ENCODE results near the gene RALGPS1. TPM values are rescaled to one million over a fixed set of nuclear protein-coding genes. Genes with fewer than 3 reads are reported as not detected.

The RALGPS1 gene
- total and polyA plus RNA-seq, 7 donors, result 6.6 to 18.6 (median 11.4) TPM

DNA sequence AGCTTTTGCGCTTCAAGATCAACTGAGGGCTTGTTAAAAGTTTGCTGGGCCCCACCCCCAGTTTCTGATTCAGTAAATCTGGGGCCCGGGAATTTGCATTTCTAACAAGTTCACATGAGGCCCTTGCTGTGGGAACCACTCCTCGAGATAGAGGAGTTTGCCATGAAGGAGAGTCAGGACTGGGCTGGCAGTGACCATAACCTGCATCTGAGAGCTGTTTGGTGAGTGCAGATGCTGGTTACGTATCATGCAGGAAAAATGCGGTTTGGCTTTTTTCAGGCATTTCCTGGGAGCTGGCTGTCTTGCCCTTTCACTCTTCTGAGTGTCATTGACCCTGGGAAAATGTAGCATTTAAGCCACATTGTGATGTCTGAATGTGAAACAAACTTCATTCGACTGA, 217.3 kb downstream of the RALGPS1 start:
- TF ChIP-seq EP300 (IDR thresholded peaks at IDR 0.05), result no peak
- H3K4me3 ChIP-seq, result no peak overlapping the region
- no peaks in the 10 kb centered on the region for H3K9me3 ChIP-seq
- WGBS, 2 donors, result 84% methylated on average over 6 of the region's 6 CpGs
- peak overlapping the region; percentile 83 to 99 (median 90) for H3K27ac ChIP-seq
- H3K4me1 ChIP-seq, result peaks cover 0 to 77% (median 63%) of the 10 kb centered on the region in 4 donors
- no peaks in the 10 kb centered on the region for H3K27me3 ChIP-seq
- H3K36me3 ChIP-seq, result no peaks in the 10 kb centered on the region
- peak; percentile 58 for DNase-seq
- intact Hi-C loops (cut with DNase I), result no loop called here

DNA sequence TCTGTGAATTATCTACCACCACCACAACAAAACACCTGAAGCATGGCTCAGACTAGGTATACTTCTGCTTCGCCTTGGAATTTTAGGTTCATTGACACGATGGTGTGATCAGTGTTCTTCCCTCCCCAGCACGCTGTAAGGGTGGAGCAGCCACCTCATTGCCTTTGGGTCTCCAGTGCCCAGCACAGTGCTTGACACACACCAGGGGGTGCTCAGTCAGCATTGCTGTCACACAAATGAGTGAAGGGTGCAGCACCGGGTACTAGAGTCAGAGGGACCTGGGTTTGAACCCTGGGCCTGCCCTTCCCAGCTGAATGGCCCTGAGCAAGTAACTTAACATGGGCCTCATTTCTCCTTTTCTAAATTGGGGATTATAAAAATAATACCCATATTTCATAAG, 217.8 kb downstream of the RALGPS1 start:
- intact Hi-C loops (cut with DNase I), result no loop called here
- H3K27me3 ChIP-seq, result no peaks in the 10 kb centered on the region
- 96 to 97% methylated on average over 4 of the region's 4 CpGs for WGBS, 2 donors
- peak overlapping the region; percentile 83 to 99 (median 90) for H3K27ac ChIP-seq
- peak; percentile 63 for DNase-seq
- no peaks in the 10 kb centered on the region for H3K9me3 ChIP-seq
- no peak for TF ChIP-seq POLR2AphosphoS5 (IDR thresholded peaks at IDR 0.05)
- TF ChIP-seq POLR2A (IDR thresholded peaks at IDR 0.05), result no peak
- TF ChIP-seq, protein P1, sequence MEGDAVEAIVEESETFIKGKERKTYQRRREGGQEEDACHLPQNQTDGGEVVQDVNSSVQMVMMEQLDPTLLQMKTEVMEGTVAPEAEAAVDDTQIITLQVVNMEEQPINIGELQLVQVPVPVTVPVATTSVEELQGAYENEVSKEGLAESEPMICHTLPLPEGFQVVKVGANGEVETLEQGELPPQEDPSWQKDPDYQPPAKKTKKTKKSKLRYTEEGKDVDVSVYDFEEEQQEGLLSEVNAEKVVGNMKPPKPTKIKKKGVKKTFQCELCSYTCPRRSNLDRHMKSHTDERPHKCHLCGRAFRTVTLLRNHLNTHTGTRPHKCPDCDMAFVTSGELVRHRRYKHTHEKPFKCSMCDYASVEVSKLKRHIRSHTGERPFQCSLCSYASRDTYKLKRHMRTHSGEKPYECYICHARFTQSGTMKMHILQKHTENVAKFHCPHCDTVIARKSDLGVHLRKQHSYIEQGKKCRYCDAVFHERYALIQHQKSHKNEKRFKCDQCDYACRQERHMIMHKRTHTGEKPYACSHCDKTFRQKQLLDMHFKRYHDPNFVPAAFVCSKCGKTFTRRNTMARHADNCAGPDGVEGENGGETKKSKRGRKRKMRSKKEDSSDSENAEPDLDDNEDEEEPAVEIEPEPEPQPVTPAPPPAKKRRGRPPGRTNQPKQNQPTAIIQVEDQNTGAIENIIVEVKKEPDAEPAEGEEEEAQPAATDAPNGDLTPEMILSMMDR (IDR thresholded peaks at IDR 0.05), result no peak
- no peak for TF ChIP-seq EP300 (IDR thresholded peaks at IDR 0.05)
- no peak overlapping the region for H3K4me3 ChIP-seq
- no peaks in the 10 kb centered on the region for H3K36me3 ChIP-seq
- peaks cover 0 to 78% (median 62%) of the 10 kb centered on the region in 4 donors for H3K4me1 ChIP-seq

DNA sequence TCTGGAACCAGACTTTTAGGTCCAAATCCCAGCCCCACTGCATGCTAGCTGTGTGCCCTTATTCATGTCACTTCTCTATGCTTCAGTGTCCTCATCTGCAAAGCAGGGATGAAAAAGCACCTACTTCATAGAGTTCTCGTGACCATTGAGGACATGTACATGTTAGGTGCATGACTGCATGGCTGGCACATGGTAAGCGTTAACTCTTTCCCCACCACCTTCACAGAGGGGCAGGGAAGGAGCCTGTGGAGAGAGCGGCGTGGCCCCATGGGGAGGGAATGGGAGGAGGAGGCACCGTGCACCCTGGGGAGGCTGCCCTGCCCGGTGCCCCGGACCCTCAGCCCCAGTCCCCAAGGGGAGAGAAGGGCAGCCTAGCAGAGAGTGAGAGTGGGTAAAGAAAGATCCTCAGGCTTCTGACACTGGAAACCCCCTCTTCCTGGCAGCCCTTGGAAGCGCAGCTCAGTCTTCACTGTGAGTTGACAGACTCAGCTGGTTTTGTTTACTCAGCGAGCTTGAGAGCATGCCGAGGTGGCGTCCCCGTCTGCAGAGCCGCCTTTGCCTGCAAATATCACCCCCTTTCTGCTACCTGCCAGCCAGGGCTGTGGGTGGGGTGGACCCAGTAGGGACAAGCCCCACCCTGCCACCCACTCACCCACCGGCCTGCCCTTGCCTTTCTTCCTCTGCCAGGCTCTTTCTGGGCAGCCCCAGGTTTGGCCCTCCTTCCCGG, 218.5 kb downstream of the RALGPS1 start:
- no peaks in the 10 kb centered on the region for H3K9me3 ChIP-seq
- H3K4me3 ChIP-seq, result no peak overlapping the region
- peak overlapping the region; percentile 83 to 99 (median 90) for H3K27ac ChIP-seq
- 76 to 85% methylated on average over 15 of the region's 15 CpGs for WGBS, 2 donors
- TF ChIP-seq, protein P1 (IDR thresholded peaks at IDR 0.05), result no peak
- TF ChIP-seq EP300 (IDR thresholded peaks at IDR 0.05), result no peak
- peak in 1 of 4 donors; percentile 12 for TF ChIP-seq POLR2AphosphoS5 (IDR thresholded peaks at IDR 0.05)
- TF ChIP-seq POLR2A (IDR thresholded peaks at IDR 0.05), result no peak
- no peaks in the 10 kb centered on the region for H3K27me3 ChIP-seq
- intact Hi-C loops (cut with DNase I), result no loop called here
- no peaks in the 10 kb centered on the region for H3K36me3 ChIP-seq
- DNase-seq, result peak; percentile 76
- H3K4me1 ChIP-seq, result peaks cover 0 to 78% (median 63%) of the 10 kb centered on the region in 4 donors

DNA sequence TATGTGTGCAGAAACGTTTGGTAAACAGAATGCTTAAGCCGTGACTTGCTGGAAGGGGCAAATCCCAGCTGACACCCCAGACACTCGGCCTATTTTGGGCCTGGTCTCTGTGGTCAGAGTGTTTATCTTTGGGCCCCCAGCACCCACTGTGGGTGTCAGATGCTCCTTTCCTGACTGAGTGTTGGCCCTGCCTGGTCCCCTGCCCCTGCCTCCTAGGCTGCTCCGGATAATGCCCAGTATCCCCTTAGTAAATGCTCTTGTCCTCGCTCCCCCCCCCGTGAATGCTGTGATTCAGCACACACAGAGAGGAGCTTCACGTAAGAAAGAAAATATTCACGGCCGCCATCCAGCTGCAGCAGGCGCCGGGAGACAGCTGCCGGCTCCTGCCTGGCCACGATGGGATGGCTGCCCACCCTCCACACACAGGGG, 219.2 kb downstream of the RALGPS1 start:
- Histone ChIP-seq H3K9me3 (no peaks in the 10 kb centered on the region), H3K36me3 (no peaks in the 10 kb centered on the region), H3K4me3 (no peak overlapping the region), H3K27me3 (no peaks in the 10 kb centered on the region), H3K27ac (peak overlapping the region; percentile 83 to 99 (median 90)), H3K4me1 (peaks cover 0 to 78% (median 63%) of the 10 kb centered on the region in 4 donors)
- intact Hi-C loops (cut with DNase I), result no loop called here
- TF ChIP-seq POLR2AphosphoS5 (IDR thresholded peaks at IDR 0.05), result peak in 2 of 4 donors; percentile 26 to 38
- TF ChIP-seq, protein P1 (IDR thresholded peaks at IDR 0.05), result no peak
- TF ChIP-seq EP300 (IDR thresholded peaks at IDR 0.05), result no peak
- peak in 1 of 2 donors; percentile 9 for TF ChIP-seq POLR2A (IDR thresholded peaks at IDR 0.05)
- WGBS, 2 donors, result 78 to 86% methylated on average over 13 of the region's 13 CpGs
- DNase-seq, result peak; percentile 91

DNA sequence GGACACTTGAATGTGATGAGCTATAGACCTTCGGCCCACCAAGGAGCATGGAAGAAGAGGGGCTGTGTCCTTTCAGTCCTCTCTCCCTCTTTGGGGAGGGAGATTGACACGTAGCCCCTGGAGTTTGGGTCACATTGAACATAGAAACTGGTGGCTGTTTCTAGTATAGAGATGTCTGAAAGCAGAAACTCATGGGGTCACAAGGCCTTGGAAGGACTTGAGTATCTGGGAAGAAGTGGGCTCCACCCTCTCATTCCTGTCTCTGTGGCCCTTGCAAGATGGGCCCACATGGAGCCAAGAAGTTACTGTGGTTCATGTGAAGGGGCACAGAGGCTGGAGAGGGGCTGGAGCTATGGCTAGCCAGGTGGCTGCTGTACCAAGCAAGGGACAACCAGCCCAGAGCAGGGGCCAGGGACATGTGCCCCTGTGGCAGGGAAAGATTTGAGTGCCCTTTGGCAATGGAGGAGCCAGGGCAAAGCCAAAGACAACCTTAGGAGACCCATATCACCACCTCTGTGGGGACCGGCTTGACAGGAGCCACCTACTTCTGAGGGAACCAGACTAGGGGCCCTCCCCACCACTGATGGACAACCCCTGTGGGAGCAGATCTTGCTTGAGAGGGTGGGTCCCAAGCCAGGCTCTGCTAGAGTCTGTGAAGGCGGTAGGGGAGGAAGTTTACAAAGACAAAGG, 220.6 kb downstream of the RALGPS1 start:
- no peaks in the 10 kb centered on the region for H3K27me3 ChIP-seq
- H3K4me3 ChIP-seq, result no peak overlapping the region
- no peak for DNase-seq
- peak overlapping the region; percentile 83 to 99 (median 90) for H3K27ac ChIP-seq
- H3K36me3 ChIP-seq, result no peaks in the 10 kb centered on the region
- no peaks in the 10 kb centered on the region for H3K9me3 ChIP-seq
- peaks cover 0 to 69% (median 59%) of the 10 kb centered on the region in 4 donors for H3K4me1 ChIP-seq
- TF ChIP-seq POLR2A (IDR thresholded peaks at IDR 0.05) (no peak), EP300 (IDR thresholded peaks at IDR 0.05) (no peak), POLR2AphosphoS5 (IDR thresholded peaks at IDR 0.05) (no peak)
- TF ChIP-seq, protein P1 (IDR thresholded peaks at IDR 0.05), result no peak
- 90 to 95% methylated on average over 4 of the region's 4 CpGs for WGBS, 2 donors
- intact Hi-C loops (cut with DNase I), result no loop called here

All from sigmoid colon (tissue), 7 donors.